Psoas muscle (tissue), 8 donors: ENCODE measurements around the gene SPAG9. TPM values are rescaled to one million over a fixed set of nuclear protein-coding genes. Genes with fewer than 3 reads are reported as not detected.

ENCODE experiments used
- ATAC-seq, 4 donors: fragments of 200-7000 bp; cut with Tn5 transposase; one replicate each; pipeline ENCODE4 v1.9.1; 2020; ENCODE audit warnings: moderate library complexity in 3 of 4, mild to moderate bottlenecking in 2 of 4
- DNase-seq, 2 donors: peaks; one replicate each; pipeline ENCODE4 v3.0.0-alpha.2; 2020
- H3K27ac ChIP-seq: fragments of 200-600 bp; one replicate; pipeline ENCODE4 v1.8.0; 2022
- H3K27me3 ChIP-seq, 3 donors: fragments of 200-600 bp in 1 of 3; one replicate each; pipeline versions ENCODE4 v1.6.1 to v1.8.0; 2013 to 2022; ENCODE audit warnings: low read length in 2 of 3, mild to moderate bottlenecking in 2 of 3, moderate library complexity in 1 of 3; ENCODE audit not compliant: insufficient read depth in 3 of 3
- H3K36me3 ChIP-seq, 2 donors: fragments of 200-600 bp in 1 of 2; one replicate each; pipeline versions ENCODE4 v1.6.1 to v1.8.0; 2013 to 2022; ENCODE audit warnings: low read depth in 1 of 2, mild to moderate bottlenecking in 1 of 2, moderate library complexity in 1 of 2; ENCODE audit not compliant: insufficient read depth in 1 of 2
- H3K4me1 ChIP-seq: fragments of 200-600 bp; one replicate; pipeline ENCODE4 v1.8.0; 2022
- H3K4me3 ChIP-seq: fragments of 200-600 bp; one replicate; pipeline ENCODE4 v1.8.0; 2022; ENCODE audit warnings: mild to moderate bottlenecking
- H3K9me3 ChIP-seq: fragments of 200-600 bp; one replicate; pipeline ENCODE4 v1.8.0; 2022
- CTCF ChIP-seq: fragments of 200-600 bp; IDR thresholded peaks from one replicate; pipeline ENCODE4 v1.8.0; 2022; ENCODE audit warnings: antibody characterized with exemption
- WGBS, 3 donors: extraction: QIAGEN DNeasy Blood & Tissue Kit; methylation state at CpG; one replicate each; pipeline versions ENCODE4 v1.1.6 to v1.1.7; 2013; 5-methylcytosine and 5-hydroxymethylcytosine counted together
- intact Hi-C, 2 donors: fragments of 100-400 bp; cut with DNase I; formaldehyde crosslinking; loops; one replicate each; pipeline versions ENCODE4 v1.11.0 to v1.14.2; 2022
- polyA plus RNA-seq, 3 donors: library from polyadenylated mRNA; stranded (reverse); fragments of 200-250 nt; gene quantifications; one replicate each; pipeline ENCODE4 v1.2.3, GENCODE V29; 2013
- total RNA-seq, 4 donors: library from RNA; stranded (reverse); fragmentation: NEBNext Ultra II Directional in 2 of 4; extraction: Animal tissue kit (Norgen Biotek cat#: 25700) in 2 of 4; gene quantifications; one replicate each; pipeline versions ENCODE4 v1.2.1 to v1.2.4, GENCODE V29; 2021 to 2023
- donor health status: healthy with polysubstance abuse.
- donor health status: DM: no; HTN: no; CAD: no; lungs with moderate emphysema.
- donor health status: Bipolar disorder and iron deficiency.
- donor health status: healthy.
- donor health status: DM: yes; HTN: yes; CAD: no.
- donor health status: DM: no; HTN: no; CAD: no.
- donor health status: DM: no; HTN: no; CAD: no.
- donor health status: DM: yes; HTN: yes; CAD: no.

The SPAG9 gene
- total and polyA plus RNA-seq, 7 donors, result 34.8 to 133 (median 92.1) TPM

- WGBS, 3 donors, result 90 to 98% (median 96%) methylated on average over 1 of the region's 1 CpG
- Histone ChIP-seq H3K27ac (no peak overlapping the region), H3K4me3 (no peak overlapping the region), H3K36me3 (peaks cover 17 to 95% of the 10 kb centered on the region in 2 donors), H3K27me3 (no peaks in the 10 kb centered on the region), H3K4me1 (no peaks in the 10 kb centered on the region), H3K9me3 (no peaks in the 10 kb centered on the region)
- DNase-seq (no peak), ATAC-seq (peak; percentile 60 to 81 (median 76))
- intact Hi-C loops, result loop anchor here (2.0 to 5.0 kb wide), 4 partner anchors 56 to 166 kb away; partner anchors contain the start of genes NME1 (in 2 of the 2) and NME2 (in 2 of the 2)
- TF ChIP-seq CTCF, result peak; percentile 62
These were observed 119.6 kb downstream of the SPAG9 start for GRCh38 chr17:51000835-51001638.

GRCh38 chr17:50995668-50996067, 125.0 kb downstream of the SPAG9 start:
- peaks cover 17 to 97% of the 10 kb centered on the region in 2 donors for H3K36me3 ChIP-seq
- DNase-seq (no peak), ATAC-seq (peak in 1 of 4 donors; percentile 22)
- H3K27ac ChIP-seq, result no peak overlapping the region
- H3K9me3 ChIP-seq, result no peaks in the 10 kb centered on the region
- H3K27me3 ChIP-seq, result no peaks in the 10 kb centered on the region
- no peaks in the 10 kb centered on the region for H3K4me1 ChIP-seq
- WGBS, 3 donors, result 97 to 98% (median 97%) methylated on average over 2 of the region's 2 CpGs
- intact Hi-C loops, result no loop called here
- no peak for TF ChIP-seq CTCF
- H3K4me3 ChIP-seq, result no peak overlapping the region

GRCh38 chr17:50993544-50993943, 127.1 kb downstream of the SPAG9 start:
- Histone ChIP-seq H3K36me3 (peaks cover 18 to 100% of the 10 kb centered on the region in 2 donors), H3K27ac (no peak overlapping the region), H3K9me3 (no peaks in the 10 kb centered on the region), H3K27me3 (no peaks in the 10 kb centered on the region), H3K4me1 (no peaks in the 10 kb centered on the region), H3K4me3 (no peak overlapping the region)
- intact Hi-C loops, result no loop called here
- ATAC-seq (no peak), DNase-seq (no peak)
- 60 to 71% (median 61%) methylated on average over 2 of the region's 2 CpGs for WGBS, 3 donors
- TF ChIP-seq CTCF, result no peak

GRCh38 chr17:50989149-50989548, 131.5 kb downstream of the SPAG9 start:
- H3K9me3 ChIP-seq, result no peaks in the 10 kb centered on the region
- peaks cover 5 to 100% of the 10 kb centered on the region in 2 donors for H3K36me3 ChIP-seq
- WGBS, 3 donors, result 88 to 94% (median 92%) methylated on average over 3 of the region's 3 CpGs
- TF ChIP-seq CTCF, result no peak
- H3K27ac ChIP-seq, result no peak overlapping the region
- no peak overlapping the region for H3K4me3 ChIP-seq
- ATAC-seq, result no peak
- intact Hi-C loops, result loop anchor here in 1 of 2 donors (10.0 kb wide), 1 partner anchor 234 kb away; no protein-coding TSS in a partner anchor
- no peaks in the 10 kb centered on the region for H3K4me1 ChIP-seq
- H3K27me3 ChIP-seq, result no peaks in the 10 kb centered on the region
- DNase-seq, result no peak
